SKM-1 treated with dmso at 0.1 percent for 144 hours (cell line): Measurements from ENCODE around the gene CLCNKB.
A peak's percentile ranks its signal among the peaks of the same experiment; 100 is the strongest.
"Not testable (repeated sequence)": the region's sequence is repeated elsewhere in the genome, so short reads cannot be mapped to it uniquely, and the experiment has no call there.

Experiments
- DNase-seq: peaks from one replicate; lab custom pipeline; 2025; ENCODE audit not compliant: unreplicated experiment; lab: John Stamatoyannopoulos, UW

CLCNKB gene

DNA sequence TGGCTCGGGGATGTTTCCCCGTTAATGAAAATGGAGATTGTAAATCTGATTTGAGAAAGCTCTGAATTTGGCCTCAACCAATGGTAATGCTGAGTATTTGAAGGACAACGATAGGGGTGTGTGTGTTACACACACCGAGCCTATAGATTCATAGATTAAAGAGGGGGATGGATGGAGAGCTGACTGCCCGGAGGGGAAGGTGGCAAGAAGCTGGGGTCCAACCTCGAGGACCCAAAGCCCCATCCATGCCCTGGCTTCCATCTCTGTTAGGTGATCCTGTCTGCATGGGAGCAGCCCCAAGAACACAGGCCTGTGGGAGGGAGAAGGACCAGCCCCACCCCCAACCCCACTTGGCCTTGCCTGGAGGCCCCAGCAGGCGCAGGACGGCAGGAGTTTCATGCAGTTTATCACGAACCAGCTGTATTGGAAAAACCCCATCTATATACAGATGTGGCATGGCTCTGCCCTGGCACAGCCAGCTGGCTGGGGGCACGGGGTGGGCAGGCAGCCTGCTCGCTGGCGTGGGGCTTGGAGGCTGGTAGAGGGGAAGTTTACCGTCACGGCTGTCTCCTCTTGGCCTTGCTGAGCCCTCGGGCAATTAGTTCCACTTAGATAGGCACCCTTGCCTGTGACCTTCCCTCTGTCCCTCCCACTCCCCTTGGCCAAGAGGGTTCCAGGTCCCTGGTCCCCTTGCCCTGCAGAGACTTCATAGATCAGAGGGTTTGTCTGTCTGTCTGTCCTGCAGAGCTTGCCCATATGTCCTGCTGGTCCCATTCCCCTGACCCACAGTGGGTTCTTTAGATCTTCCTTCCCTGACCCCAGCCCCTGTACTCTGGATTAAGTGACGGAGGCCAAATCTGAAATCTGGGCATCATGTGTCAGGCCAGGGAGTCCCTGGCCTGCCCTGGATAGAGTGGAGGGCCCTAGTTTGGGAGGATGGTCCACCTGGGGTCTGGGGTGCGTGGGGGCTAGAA lies 28.8 kb upstream of the CLCNKB start:
- DNase-seq: peak; percentile 19

- no peak for DNase-seq
These were observed 28.1 kb upstream of the CLCNKB start for GRCh38 chr1:16015491-16015890.

- no peak for DNase-seq
These were observed 27.4 kb upstream of the CLCNKB start for GRCh38 chr1:16015960-16016901.

GRCh38 chr1:16017076-16017460 lies 26.5 kb upstream of the CLCNKB start:
- no peak for DNase-seq

GRCh38 chr1:16017461-16018303 lies 25.9 kb upstream of the CLCNKB start, which contains the start of gene HSPB7:
Gene HSPB7, minus strand, starts transcription at chr1:16018043. Its CDS starts 80 bp downstream, at chr1:16017963.
- no peak for DNase-seq

DNA sequence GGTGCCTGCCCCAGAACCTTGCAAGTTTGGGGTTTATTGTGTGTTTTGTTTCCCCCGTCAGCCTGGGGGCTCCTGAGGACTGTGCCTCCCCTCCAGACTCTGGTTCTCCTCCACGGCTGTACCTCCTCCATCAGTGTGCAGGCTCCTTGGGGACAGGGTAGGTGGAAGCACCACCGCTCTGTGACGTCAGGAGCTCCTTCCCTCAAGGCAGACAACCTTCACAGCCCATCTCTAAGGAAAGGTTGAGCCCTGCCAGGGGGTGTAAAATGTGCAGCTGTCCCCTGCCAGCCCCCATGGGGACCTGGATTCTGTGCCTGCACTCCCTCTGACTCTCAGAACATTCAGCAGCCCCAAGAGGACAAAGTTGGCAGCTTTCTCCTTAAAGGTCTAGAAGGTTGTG lies 25.3 kb upstream of the CLCNKB start:
- DNase-seq: no peak

DNA sequence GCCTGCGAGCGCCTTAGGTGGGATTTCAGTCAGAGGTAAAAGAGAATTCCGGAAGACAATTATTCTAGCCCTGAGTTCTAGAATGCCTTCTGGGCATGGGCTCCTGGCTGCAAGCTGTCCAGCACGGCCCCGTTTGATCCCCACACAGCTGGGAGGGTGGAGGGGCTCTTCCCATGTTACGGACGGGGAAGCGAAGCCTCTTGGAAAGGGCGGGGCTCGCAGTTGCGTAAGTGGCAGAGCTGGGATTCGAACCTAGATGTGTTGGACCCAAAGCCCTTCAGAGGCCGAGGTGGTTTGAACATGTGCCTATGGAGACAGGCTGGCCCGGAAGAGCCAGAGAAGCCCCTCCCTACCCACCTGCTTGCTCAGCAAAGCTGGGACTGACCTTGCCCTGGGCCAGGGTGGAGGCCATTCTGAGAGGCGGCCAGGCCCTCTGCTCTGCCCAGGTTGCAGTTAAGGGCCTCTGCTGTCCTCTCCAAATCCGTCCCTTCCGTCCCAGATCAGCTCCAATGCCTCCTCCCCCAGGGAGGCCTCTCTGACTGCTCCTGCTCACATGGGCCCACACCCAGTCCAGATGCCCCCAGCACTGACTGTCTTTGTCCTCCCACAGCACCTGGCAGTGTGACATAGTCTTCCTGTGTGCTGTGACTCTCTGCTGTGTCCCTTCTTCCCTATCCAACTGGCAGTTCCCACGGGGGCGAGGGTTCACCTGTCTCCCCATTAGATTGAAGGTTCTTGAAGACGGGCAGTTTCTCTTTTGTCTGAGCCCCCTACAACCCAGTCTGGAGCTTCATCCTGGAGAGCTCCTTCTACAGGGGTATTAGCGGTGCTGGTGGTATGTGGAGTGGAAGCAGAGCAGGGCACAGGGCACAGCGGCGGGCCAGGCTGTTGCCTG lies 24.6 kb upstream of the CLCNKB start:
- DNase-seq: no peak

- no peak for DNase-seq
These were observed 23.8 kb upstream of the CLCNKB start for GRCh38 chr1:16019644-16020277.

DNA sequence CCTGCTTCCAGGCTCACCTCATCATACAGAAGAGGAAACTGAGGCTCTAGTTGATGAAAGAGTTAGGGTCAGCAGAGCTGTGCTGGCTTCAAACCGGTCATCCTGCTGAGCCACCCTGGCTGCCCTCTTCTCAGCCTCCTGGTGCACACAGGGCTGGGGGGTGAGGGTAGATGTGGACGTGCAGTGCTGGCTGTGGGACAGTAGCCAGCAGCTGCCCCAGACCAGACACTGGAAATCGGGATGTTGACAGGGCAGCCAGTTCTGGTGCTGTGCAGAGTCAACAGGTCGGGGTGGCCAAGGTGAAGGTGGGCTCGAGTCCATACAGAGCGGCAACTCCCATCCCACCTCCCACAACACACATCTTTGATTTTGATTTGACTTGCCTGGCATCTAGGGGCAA lies 23.3 kb upstream of the CLCNKB start:
- DNase-seq: no peak

DNA sequence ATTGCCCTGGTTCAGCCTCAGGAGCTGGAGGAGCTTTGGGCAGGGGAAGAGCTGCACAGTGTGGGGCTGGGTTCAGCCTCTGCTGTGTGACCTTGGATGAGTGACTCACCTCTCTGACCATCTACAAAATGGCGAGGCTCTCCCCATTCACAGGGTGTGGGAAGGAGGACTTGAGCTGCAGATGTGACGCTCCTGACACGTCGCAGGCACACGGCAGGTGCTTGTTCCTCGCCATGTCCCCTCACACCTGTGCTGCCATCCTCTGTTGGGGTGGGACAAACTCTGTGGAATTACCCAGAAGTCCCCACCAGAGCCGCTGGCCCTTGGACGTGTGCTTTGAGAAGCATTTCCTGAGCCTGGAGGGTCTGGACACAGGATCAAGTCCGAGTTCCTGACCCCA lies 22.7 kb upstream of the CLCNKB start:
- not testable (repeated sequence) for DNase-seq

- DNase-seq: no peak
These were observed 21.9 kb upstream of the CLCNKB start, which contains the start of gene CLCNKA for GRCh38 chr1:16021681-16022080. Gene CLCNKA, plus strand, starts transcription at chr1:16022036. Its CDS starts 584 bp downstream, at chr1:16022620.

GRCh38 chr1:16022393-16022792 lies 21.2 kb upstream of the CLCNKB start:
- DNase-seq: no peak

GRCh38 chr1:16023050-16023653 lies 20.4 kb upstream of the CLCNKB start:
- no peak for DNase-seq

- DNase-seq: not testable (repeated sequence)
These were observed 17.3 kb upstream of the CLCNKB start for GRCh38 chr1:16026302-16026701.

DNA sequence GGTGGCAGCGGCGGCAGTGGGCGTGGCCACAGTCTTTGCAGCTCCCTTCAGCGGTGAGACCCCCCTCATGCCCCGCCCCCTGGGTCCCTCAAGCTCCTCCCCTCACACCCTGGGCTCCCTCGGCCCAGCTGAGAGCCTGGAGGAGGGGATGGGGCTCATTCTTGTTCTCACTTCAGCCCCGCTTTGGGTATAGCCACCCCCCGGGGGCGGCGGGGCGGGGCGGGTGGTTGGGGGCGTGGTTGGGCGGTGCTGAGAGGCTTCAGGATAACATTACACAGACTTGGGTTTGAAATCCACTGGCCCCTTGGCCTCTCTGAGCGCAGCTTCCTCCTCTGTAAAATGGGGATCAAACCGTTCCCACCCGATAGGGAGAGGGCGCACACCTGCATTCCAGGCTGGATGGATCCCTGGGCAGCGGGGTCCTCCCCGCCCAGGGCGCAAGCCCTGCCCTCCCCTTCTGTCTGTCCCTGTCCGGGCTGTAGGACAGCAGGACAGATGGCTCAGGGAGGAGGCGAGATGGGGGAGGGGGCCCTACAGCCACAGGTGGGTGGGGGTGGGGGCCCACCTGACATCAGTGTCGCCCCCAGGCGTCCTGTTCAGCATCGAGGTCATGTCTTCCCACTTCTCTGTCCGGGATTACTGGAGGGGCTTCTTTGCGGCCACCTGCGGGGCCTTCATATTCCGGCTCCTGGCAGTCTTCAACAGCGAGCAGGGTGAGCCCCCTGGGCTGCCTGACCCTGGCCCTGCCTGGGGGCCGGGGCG lies 16.7 kb upstream of the CLCNKB start:
- no peak for DNase-seq

DNA sequence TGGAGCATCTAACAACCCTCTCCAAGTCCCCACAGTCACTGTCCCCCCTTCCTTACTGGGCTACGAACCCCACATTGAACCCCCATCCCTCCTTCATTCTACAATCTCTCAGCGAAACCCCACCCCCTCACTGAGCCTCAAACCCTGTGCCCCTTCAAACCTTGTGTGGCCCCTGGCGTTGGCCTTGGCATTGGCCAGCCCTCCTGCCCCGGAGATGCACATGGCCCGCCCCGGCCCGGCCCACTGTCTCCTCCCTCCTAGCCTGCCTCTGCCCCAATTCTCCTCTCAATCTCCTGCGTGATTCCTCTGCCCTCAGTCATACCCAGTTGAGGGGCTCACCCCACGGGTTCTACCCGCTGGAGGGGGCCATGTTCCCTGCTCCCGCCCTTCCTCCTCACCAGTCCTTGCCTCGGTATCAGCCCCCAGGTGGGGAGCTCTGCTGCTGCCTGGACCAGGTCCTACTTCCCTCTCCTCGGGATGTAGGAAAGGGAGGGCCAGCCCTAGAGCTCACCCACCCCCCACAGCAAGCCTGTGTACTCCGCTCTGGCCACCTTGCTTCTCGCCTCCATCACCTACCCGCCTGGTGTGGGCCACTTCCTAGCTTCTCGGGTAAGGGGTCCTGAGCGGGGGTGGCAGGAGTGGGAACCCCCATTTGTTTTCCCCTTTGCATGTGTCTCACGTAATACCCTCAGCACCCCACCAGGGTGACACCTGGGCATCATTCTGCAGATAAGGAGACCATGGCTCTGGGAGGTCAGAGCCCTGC lies 15.2 kb upstream of the CLCNKB start:
- DNase-seq: no peak

- DNase-seq: not testable (repeated sequence)
These were observed 14.6 kb upstream of the CLCNKB start for GRCh38 chr1:16029003-16029268.
